ENCODE data around the gene POMT1. TPM values are rescaled to one million over a fixed set of nuclear protein-coding genes. Genes with fewer than 3 reads are reported as not detected.

POMT1 gene
- total RNA-seq, 1 experiment from 2014 or later: 58.0 TPM

DNA sequence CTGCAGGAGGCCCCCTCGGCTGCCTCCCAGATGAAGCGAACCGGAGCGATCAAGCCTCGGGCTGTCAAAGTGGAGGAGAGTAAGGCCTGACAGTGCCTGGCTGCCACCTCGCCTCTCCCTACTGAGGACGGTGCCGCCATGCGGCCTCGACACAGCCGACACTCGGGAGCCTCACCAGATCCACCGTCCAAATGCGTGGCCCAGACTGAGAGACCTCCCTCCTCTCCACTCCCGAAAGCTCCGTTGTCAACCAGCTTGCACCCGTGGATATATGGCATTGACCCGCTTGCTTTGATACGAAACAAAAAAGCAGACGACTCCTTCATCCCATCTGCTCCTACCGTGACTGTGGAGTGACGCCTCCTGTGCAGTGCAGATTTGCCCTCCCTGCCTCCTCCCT lies 6.9 kb upstream of the POMT1 start:
- ChIA-PET POLR2A (no interaction called here), CTCF (no interaction called here)
- H3K9me3 ChIP-seq (ENCODE audit: control insufficient read depth, insufficient read depth, low read depth, low read length): no peaks in the 10 kb centered on the region
- no peak for TF ChIP-seq CTCF (IDR thresholded peaks at IDR 0.05)
- no peak for TF ChIP-seq SIN3A (IDR thresholded peaks at IDR 0.05; ENCODE audit: borderline replicate concordance, insufficient read depth, low read depth, low read length)
- no peak for TF ChIP-seq TCF7L2 (IDR thresholded peaks at IDR 0.05; ENCODE audit: low read depth, low read length)
- TF ChIP-seq, protein P1, sequence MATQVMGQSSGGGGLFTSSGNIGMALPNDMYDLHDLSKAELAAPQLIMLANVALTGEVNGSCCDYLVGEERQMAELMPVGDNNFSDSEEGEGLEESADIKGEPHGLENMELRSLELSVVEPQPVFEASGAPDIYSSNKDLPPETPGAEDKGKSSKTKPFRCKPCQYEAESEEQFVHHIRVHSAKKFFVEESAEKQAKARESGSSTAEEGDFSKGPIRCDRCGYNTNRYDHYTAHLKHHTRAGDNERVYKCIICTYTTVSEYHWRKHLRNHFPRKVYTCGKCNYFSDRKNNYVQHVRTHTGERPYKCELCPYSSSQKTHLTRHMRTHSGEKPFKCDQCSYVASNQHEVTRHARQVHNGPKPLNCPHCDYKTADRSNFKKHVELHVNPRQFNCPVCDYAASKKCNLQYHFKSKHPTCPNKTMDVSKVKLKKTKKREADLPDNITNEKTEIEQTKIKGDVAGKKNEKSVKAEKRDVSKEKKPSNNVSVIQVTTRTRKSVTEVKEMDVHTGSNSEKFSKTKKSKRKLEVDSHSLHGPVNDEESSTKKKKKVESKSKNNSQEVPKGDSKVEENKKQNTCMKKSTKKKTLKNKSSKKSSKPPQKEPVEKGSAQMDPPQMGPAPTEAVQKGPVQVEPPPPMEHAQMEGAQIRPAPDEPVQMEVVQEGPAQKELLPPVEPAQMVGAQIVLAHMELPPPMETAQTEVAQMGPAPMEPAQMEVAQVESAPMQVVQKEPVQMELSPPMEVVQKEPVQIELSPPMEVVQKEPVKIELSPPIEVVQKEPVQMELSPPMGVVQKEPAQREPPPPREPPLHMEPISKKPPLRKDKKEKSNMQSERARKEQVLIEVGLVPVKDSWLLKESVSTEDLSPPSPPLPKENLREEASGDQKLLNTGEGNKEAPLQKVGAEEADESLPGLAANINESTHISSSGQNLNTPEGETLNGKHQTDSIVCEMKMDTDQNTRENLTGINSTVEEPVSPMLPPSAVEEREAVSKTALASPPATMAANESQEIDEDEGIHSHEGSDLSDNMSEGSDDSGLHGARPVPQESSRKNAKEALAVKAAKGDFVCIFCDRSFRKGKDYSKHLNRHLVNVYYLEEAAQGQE (IDR thresholded peaks at IDR 0.05; ENCODE audit: insufficient read depth in 1 of 2, low read depth in 2 of 2, low read length in 1 of 2): no peak
- TF ChIP-seq POLR2AphosphoS5 (IDR thresholded peaks at IDR 0.05; ENCODE audit: low read depth, low read length): no peak
- in situ Hi-C loops (cut with HindIII; ENCODE audit: low pct_unique_long_range_greater_than_20kb, low sequenced_read_pairs) (no loop called here), intact Hi-C loops (cut with micrococcal nuclease; ENCODE audit: unreplicated experiment) (no loop called here)
- H3K36me3 ChIP-seq (ENCODE audit: control insufficient read depth, insufficient read depth, low read length): peaks cover 5% of the 10 kb centered on the region
- H3K4me3 ChIP-seq (ENCODE audit: low read depth in 2 of 2, low read length in 2 of 2): no peak overlapping the region
- no peak for ATAC-seq
- H3K27ac ChIP-seq (ENCODE audit: low read length): no peak overlapping the region
- peaks cover 8% of the 10 kb centered on the region for H3K4me1 ChIP-seq (ENCODE audit: control insufficient read depth, insufficient read depth, low read length)
- no TSS peak for BruUV-seq (replicated peaks)
- no peak for DNase-seq (ENCODE audit: low read depth, low spot score)
- no peaks in the 10 kb centered on the region for H3K27me3 ChIP-seq (ENCODE audit: control insufficient read depth, insufficient read depth, low read length)

DNA sequence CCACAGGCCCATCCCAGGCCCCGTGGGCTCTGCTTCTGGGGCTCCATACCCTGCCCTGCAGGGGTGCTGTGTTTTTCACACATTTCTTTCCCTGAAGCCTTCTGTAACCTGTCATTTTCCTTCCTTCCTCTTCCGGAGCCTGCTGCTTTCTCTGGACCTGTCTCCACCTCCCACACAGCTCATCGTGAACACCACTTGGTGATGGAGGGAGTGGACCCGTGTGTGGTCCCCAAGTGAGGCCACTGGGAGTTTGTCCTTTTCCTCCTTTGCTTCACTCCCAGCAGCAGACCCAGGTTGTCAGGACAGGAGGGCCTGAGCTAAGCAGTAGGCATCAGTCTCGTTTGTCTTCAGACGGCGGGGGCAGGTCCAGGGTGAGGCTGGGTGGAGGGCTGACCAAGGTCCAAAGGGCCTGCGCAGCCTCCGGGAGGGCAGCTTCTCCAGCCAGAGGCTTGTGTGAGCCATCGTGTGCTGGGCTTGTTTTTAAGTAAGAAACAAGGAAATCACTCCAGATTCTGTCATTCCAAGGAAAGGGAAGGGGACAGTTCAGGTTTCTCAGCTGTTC lies 5.8 kb upstream of the POMT1 start:
- in situ Hi-C loops (cut with HindIII; ENCODE audit: low pct_unique_long_range_greater_than_20kb, low sequenced_read_pairs): no loop called here
- CTCF ChIA-PET: no interaction called here
- H3K36me3 ChIP-seq (ENCODE audit: control insufficient read depth, insufficient read depth, low read length): peaks cover 2% of the 10 kb centered on the region

More for the DNA sequence above, 5.8 kb upstream of the POMT1 start:
- H3K27me3 ChIP-seq (ENCODE audit: control insufficient read depth, insufficient read depth, low read length): no peaks in the 10 kb centered on the region
- POLR2A ChIA-PET: no interaction called here
- ATAC-seq (no peak), DNase-seq (ENCODE audit: low read depth, low spot score) (no peak)
- no peaks in the 10 kb centered on the region for H3K9me3 ChIP-seq (ENCODE audit: control insufficient read depth, insufficient read depth, low read depth, low read length)
- H3K4me3 ChIP-seq (ENCODE audit: low read depth in 2 of 2, low read length in 2 of 2): no peak overlapping the region
- peaks cover 14% of the 10 kb centered on the region for H3K4me1 ChIP-seq (ENCODE audit: control insufficient read depth, insufficient read depth, low read length)
- H3K27ac ChIP-seq (ENCODE audit: low read length): no peak overlapping the region
- TF ChIP-seq POLR2AphosphoS5 (IDR thresholded peaks at IDR 0.05; ENCODE audit: low read depth, low read length) (no peak), CTCF (IDR thresholded peaks at IDR 0.05) (no peak)
- BruUV-seq (replicated peaks): no TSS peak
- intact Hi-C loops (cut with micrococcal nuclease; ENCODE audit: unreplicated experiment): no loop called here
